OCI-LY1 (cell line): Measurements from ENCODE around the gene DZIP3.

Experiments used
- H2AFZ ChIP-seq: fragments of 200-600 bp; sonication (generic), shearing (Covaris generic); 2 replicates; pipeline ENCODE4 v1.6.0; 2014; ENCODE audit warnings: antibody characterized with exemption, mild to moderate bottlenecking, low read length
- H3F3A ChIP-seq: fragments of 200-600 bp; sonication (generic), shearing (Covaris generic); 2 replicates; pipeline ENCODE4 v1.6.0; 2014; ENCODE audit warnings: mild to moderate bottlenecking, antibody characterized with exemption, low read length, moderate library complexity; ENCODE audit not compliant: insufficient read depth
- H3K27ac ChIP-seq: fragments of 200-600 bp; sonication (generic); 2 replicates; pipeline ENCODE4 v1.5.1; 2014; ENCODE audit warnings: low read length, mixed run types, mild to moderate bottlenecking, low read depth; ENCODE audit not compliant: poor library complexity, severe bottlenecking
- H3K27me3 ChIP-seq: fragments of 200-600 bp; sonication (generic); 2 replicates; pipeline ENCODE4 v1.6.0; 2014; ENCODE audit warnings: antibody characterized with exemption, mild to moderate bottlenecking, low read length, moderate library complexity; ENCODE audit not compliant: insufficient read depth
- H3K36me3 ChIP-seq: fragments of 200-600 bp; sonication (generic); 2 replicates; pipeline ENCODE4 v1.6.1; 2014; ENCODE audit warnings: mild to moderate bottlenecking, antibody characterized with exemption, low read length, moderate library complexity, mixed read lengths; ENCODE audit not compliant: insufficient read depth
- H3K4me1 ChIP-seq: fragments of 200-600 bp; sonication (generic); 2 replicates; pipeline ENCODE4 v1.5.1; 2014; ENCODE audit warnings: mild to moderate bottlenecking, low read length, moderate library complexity; ENCODE audit not compliant: insufficient read depth, severe bottlenecking
- H3K4me2 ChIP-seq: fragments of 200-600 bp; sonication (generic), shearing (Covaris generic); 2 replicates; pipeline ENCODE4 v1.6.1; 2014; ENCODE audit warnings: low read length
- H3K4me3 ChIP-seq: fragments of 200-600 bp; sonication (generic); 2 replicates; pipeline ENCODE4 v1.5.1; 2014; ENCODE audit warnings: low read length, low read depth, mild to moderate bottlenecking, mixed read lengths; ENCODE audit not compliant: poor library complexity, severe bottlenecking
- H3K79me2 ChIP-seq: fragments of 200-600 bp; shearing (Covaris generic); 2 replicates; pipeline ENCODE4 v1.6.1; 2016; ENCODE audit warnings: mixed run types, low read length, mixed read lengths; ENCODE audit not compliant: insufficient read depth
- H3K9ac ChIP-seq: fragments of 200-600 bp; sonication (generic), shearing (Covaris generic); 2 replicates; pipeline ENCODE4 v1.6.1; 2014; ENCODE audit warnings: mild to moderate bottlenecking, low read length, mixed read lengths
- H3K9me2 ChIP-seq: fragments of 200-600 bp; sonication (generic), shearing (Covaris generic); 2 replicates; pipeline ENCODE4 v1.6.1; 2014; ENCODE audit warnings: low read depth, mild to moderate bottlenecking, low read length, mixed read lengths
- H3K9me3 ChIP-seq: fragments of 200-600 bp; shearing (Covaris generic); 2 replicates; pipeline ENCODE4 v1.6.1; 2014; ENCODE audit warnings: low read length, mixed read lengths
- H4K20me1 ChIP-seq: fragments of 200-600 bp; sonication (generic), shearing (Covaris generic); 2 replicates; pipeline ENCODE4 v1.6.0; 2016; ENCODE audit warnings: mild to moderate bottlenecking, low read length; ENCODE audit not compliant: insufficient read depth
- EZH2 ChIP-seq: fragments of 200-600 bp; sonication (generic), shearing (Covaris generic); IDR thresholded peaks from 2 replicates; pipeline ENCODE4 v1.8.0; 2017; ENCODE audit warnings: borderline replicate concordance, mixed run types, mild to moderate bottlenecking, antibody characterized with exemption, low read length, moderate library complexity, mixed read lengths
- TF ChIP-seq, protein P1 (sequence below): fragments of 200-600 bp; sonication (generic), shearing (Covaris generic); IDR thresholded peaks from 2 replicates; pipeline ENCODE4 v1.5.1; 2017; ENCODE audit warnings: mild to moderate bottlenecking, antibody characterized with exemption, low read length, moderate library complexity, mixed read lengths

DZIP3 gene

DNA sequence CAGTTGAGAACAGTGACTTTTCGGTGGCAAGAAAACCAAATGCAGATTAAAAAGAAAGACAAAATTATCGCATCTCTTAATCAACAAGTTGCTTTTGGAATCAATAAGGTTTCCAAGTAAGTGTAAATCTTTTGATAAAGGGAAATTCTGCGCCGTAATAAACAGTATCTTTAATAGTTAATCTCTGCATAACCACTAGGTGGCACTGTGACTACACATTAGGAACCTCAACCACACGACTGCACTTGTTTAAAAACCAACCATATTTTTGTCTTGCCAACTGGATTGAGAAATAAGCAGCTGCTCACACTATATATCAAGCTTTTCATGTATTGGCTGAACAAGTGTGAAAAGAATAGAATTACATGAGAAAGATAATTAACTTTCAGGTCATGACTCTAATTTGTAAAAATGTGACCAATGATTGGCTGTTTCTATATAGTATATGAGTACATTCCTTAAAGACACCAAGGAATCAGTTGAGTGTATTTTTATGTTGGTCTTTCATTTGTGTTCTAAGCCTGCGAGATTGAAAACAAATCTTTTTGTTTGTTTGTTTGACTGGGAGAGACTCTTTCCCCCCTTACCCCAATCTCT lies 72.7 kb downstream of the DZIP3 start:
- no peak for TF ChIP-seq EZH2
- TF ChIP-seq, protein P1, sequence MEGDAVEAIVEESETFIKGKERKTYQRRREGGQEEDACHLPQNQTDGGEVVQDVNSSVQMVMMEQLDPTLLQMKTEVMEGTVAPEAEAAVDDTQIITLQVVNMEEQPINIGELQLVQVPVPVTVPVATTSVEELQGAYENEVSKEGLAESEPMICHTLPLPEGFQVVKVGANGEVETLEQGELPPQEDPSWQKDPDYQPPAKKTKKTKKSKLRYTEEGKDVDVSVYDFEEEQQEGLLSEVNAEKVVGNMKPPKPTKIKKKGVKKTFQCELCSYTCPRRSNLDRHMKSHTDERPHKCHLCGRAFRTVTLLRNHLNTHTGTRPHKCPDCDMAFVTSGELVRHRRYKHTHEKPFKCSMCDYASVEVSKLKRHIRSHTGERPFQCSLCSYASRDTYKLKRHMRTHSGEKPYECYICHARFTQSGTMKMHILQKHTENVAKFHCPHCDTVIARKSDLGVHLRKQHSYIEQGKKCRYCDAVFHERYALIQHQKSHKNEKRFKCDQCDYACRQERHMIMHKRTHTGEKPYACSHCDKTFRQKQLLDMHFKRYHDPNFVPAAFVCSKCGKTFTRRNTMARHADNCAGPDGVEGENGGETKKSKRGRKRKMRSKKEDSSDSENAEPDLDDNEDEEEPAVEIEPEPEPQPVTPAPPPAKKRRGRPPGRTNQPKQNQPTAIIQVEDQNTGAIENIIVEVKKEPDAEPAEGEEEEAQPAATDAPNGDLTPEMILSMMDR: peak; percentile 81
- Histone ChIP-seq H3K36me3 (peaks cover 6% of the 10 kb centered on the region; the same call in 1 of the 2 replicates), H3K9me3 (no peaks in the 10 kb centered on the region), H3K9me2 (no peaks in the 10 kb centered on the region), H4K20me1 (no peaks in the 10 kb centered on the region), H2AFZ (no peak overlapping the region), H3K4me3 (no peak overlapping the region), H3F3A (no peaks in the 10 kb centered on the region), H3K4me1 (no peaks in the 10 kb centered on the region), H3K4me2 (no peak overlapping the region), H3K9ac (no peak overlapping the region), H3K27ac (no peak overlapping the region), H3K79me2 (no peaks in the 10 kb centered on the region), H3K27me3 (no peaks in the 10 kb centered on the region)

- Histone ChIP-seq H3K9ac (no peak overlapping the region), H4K20me1 (no peaks in the 10 kb centered on the region), H3K4me1 (no peaks in the 10 kb centered on the region), H3K36me3 (peaks cover 6% of the 10 kb centered on the region; the same call in 1 of the 2 replicates), H2AFZ (no peak overlapping the region), H3K9me2 (no peaks in the 10 kb centered on the region), H3K79me2 (no peaks in the 10 kb centered on the region), H3K27ac (no peak overlapping the region), H3K4me2 (no peak overlapping the region), H3F3A (no peaks in the 10 kb centered on the region), H3K27me3 (no peaks in the 10 kb centered on the region), H3K9me3 (no peaks in the 10 kb centered on the region), H3K4me3 (no peak overlapping the region)
- TF ChIP-seq, protein P1: no peak
- no peak for TF ChIP-seq EZH2
Observed at GRCh38 chr3:108664266-108664665, 74.7 kb downstream of the DZIP3 start.

- Histone ChIP-seq H3K9me3 (no peaks in the 10 kb centered on the region), H2AFZ (no peak overlapping the region), H3K27me3 (no peaks in the 10 kb centered on the region), H3K4me1 (no peaks in the 10 kb centered on the region), H4K20me1 (no peaks in the 10 kb centered on the region), H3K79me2 (no peaks in the 10 kb centered on the region), H3K4me2 (no peak overlapping the region), H3K4me3 (no peak overlapping the region), H3K9ac (no peak overlapping the region), H3K9me2 (no peaks in the 10 kb centered on the region), H3F3A (no peaks in the 10 kb centered on the region), H3K36me3 (peaks cover 11% of the 10 kb centered on the region; the same call in 1 of the 2 replicates), H3K27ac (no peak overlapping the region)
- TF ChIP-seq, protein P1: no peak
- no peak for TF ChIP-seq EZH2
Observed at GRCh38 chr3:108667312-108667711, 77.8 kb downstream of the DZIP3 start.
